Vagina (tissue), 2 donors: Measurements from ENCODE around the gene IGFL3.

Source experiments
- POLR2A ChIP-seq, 2 donors: fragments of 450-650 bp; IDR thresholded peaks; one replicate each; pipeline ENCODE4 v1.6.1; 2017; ENCODE audit warnings: antibody characterized with exemption in 2 of 2, mild to moderate bottlenecking in 2 of 2, moderate library complexity in 2 of 2
- POLR2AphosphoS5 ChIP-seq, 2 donors: sonication (generic); formaldehyde crosslinking; IDR thresholded peaks; one replicate each; pipeline ENCODE4 v1.9.0; 2017; ENCODE audit warnings: antibody characterized with exemption in 2 of 2, mild to moderate bottlenecking in 2 of 2, low read depth in 1 of 2; ENCODE audit not compliant: insufficient read depth in 1 of 2
- TF ChIP-seq, protein P1 (sequence below), 3 experiments: fragments of 450-650 bp in 2 of 3; fragments of 200-600 bp in 1 of 3; sonication (generic) in 1 of 3; IDR thresholded peaks; one replicate each; pipeline ENCODE4 v1.5.1; 2017 to 2019; ENCODE audit warnings: antibody characterized with exemption in 3 of 3, mild to moderate bottlenecking in 2 of 3, moderate library complexity in 2 of 3

DNA sequence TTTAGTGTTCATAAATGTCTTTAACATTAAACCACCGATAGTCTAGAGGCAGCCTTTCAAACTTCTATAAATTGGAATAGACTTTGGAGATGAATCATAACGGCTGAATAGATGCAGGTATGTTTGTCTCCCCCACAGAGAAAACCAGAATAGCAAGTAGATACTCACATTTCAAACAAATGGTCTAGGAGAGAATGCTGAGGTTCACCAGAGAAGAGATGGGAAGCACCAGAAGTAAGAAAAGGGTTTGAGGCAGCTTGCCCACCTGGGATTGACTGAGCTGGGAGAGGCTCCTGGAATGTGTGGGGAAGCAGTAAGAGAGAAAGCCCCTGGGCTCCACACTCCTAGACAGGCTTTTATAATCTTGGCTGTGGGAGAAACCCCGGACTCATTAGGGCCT, 6.4 kb downstream of the IGFL3 start:
- no peak for TF ChIP-seq POLR2A (IDR thresholded peaks at IDR 0.05)
- TF ChIP-seq POLR2AphosphoS5 (IDR thresholded peaks at IDR 0.05; ENCODE audit: insufficient read depth in 1 of 2, low read depth in 1 of 2), result no peak
- TF ChIP-seq, protein P1, sequence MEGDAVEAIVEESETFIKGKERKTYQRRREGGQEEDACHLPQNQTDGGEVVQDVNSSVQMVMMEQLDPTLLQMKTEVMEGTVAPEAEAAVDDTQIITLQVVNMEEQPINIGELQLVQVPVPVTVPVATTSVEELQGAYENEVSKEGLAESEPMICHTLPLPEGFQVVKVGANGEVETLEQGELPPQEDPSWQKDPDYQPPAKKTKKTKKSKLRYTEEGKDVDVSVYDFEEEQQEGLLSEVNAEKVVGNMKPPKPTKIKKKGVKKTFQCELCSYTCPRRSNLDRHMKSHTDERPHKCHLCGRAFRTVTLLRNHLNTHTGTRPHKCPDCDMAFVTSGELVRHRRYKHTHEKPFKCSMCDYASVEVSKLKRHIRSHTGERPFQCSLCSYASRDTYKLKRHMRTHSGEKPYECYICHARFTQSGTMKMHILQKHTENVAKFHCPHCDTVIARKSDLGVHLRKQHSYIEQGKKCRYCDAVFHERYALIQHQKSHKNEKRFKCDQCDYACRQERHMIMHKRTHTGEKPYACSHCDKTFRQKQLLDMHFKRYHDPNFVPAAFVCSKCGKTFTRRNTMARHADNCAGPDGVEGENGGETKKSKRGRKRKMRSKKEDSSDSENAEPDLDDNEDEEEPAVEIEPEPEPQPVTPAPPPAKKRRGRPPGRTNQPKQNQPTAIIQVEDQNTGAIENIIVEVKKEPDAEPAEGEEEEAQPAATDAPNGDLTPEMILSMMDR (IDR thresholded peaks at IDR 0.05), result no peak
